HepG2 (cell line): Measurements from ENCODE around the gene CCM2L. TPM values are rescaled to one million over a fixed set of nuclear protein-coding genes. Genes with fewer than 3 reads are reported as not detected.

Experiments
- ARID5B ChIP-seq: IDR thresholded peaks from 2 replicates; pipeline ENCODE4 v1.4.0; 2020; ENCODE audit warnings: mild to moderate bottlenecking, missing genetic modification reagents
- CEBPG ChIP-seq: IDR thresholded peaks from 2 replicates; pipeline ENCODE4 v1.6.1; 2016
- EEA1 ChIP-seq: sonication (generic); formaldehyde crosslinking; IDR thresholded peaks from 2 replicates; pipeline ENCODE4 v1.5.1; 2020; ENCODE audit warnings: mild to moderate bottlenecking, missing genetic modification reagents, borderline replicate concordance
- HCFC1 ChIP-seq: fragments of 150-350 bp; IDR thresholded peaks from 2 replicates; pipeline ENCODE4 v1.6.1; 2014; ENCODE audit warnings: low read depth, low read length
- HNF4A ChIP-seq: sonication (generic); formaldehyde crosslinking; IDR thresholded peaks from 2 replicates; pipeline ENCODE4 v1.4.0; 2020; ENCODE audit warnings: missing genetic modification reagents
- IRF2 ChIP-seq: IDR thresholded peaks from 2 replicates; pipeline ENCODE4 v1.6.1; 2018; ENCODE audit warnings: missing genetic modification reagents, missing compliant biosample characterization
- NFRKB ChIP-seq: fragments of 450-650 bp; IDR thresholded peaks from 2 replicates; pipeline ENCODE4 v1.6.1; 2017
- POLR2AphosphoS2 ChIP-seq: IDR thresholded peaks from 2 replicates; pipeline ENCODE4 v1.6.1; 2011; ENCODE audit warnings: low read depth, low read length, improper control_type of control experiment
- POLR2G ChIP-seq: fragments of 200-400 bp; formaldehyde crosslinking; IDR thresholded peaks from 2 replicates; pipeline ENCODE4 v1.6.1; 2018; ENCODE audit warnings: mild to moderate bottlenecking, low read depth, low read length, moderate library complexity
- RXRB ChIP-seq: IDR thresholded peaks from 2 replicates; pipeline ENCODE4 v1.6.1; 2016; ENCODE audit warnings: borderline replicate concordance, missing genetic modification reagents, missing compliant biosample characterization
- SALL2 ChIP-seq: sonication (generic); formaldehyde crosslinking; IDR thresholded peaks from 2 replicates; pipeline ENCODE4 v1.8.1; 2023; ENCODE audit warnings: mild to moderate bottlenecking, missing genetic modification reagents, inconsistent platforms
- SMAD9 ChIP-seq: sonication (generic); formaldehyde crosslinking; IDR thresholded peaks from 2 replicates; pipeline ENCODE4 v1.5.1; 2020; ENCODE audit warnings: mild to moderate bottlenecking, missing genetic modification reagents
- SYNCRIP ChIP-seq: fragments of 200-400 bp; formaldehyde crosslinking; IDR thresholded peaks from 2 replicates; pipeline ENCODE4 v1.6.1; 2018; ENCODE audit warnings: mild to moderate bottlenecking, low read depth, low read length; ENCODE audit not compliant: insufficient read depth
- ZBTB43 ChIP-seq: sonication (generic); formaldehyde crosslinking; conservative IDR thresholded peaks from 2 replicates; pipeline ENCODE4 v1.4.0; 2020; ENCODE audit warnings: missing genetic modification reagents
- ZNF276 ChIP-seq: sonication (generic); formaldehyde crosslinking; IDR thresholded peaks from 2 replicates; pipeline ENCODE4 v1.4.0; 2020; ENCODE audit warnings: mild to moderate bottlenecking, low read depth, missing genetic modification reagents
- ZNF280D ChIP-seq: sonication (generic); formaldehyde crosslinking; IDR thresholded peaks from 2 replicates; pipeline ENCODE4 v1.5.1; 2020; ENCODE audit warnings: mild to moderate bottlenecking, missing genetic modification reagents
- ZNF432 ChIP-seq: sonication (generic); formaldehyde crosslinking; IDR thresholded peaks from 2 replicates; pipeline ENCODE4 v1.5.0; 2020; ENCODE audit warnings: missing genetic modification reagents, mild to moderate bottlenecking, borderline replicate concordance
- ZNF512 ChIP-seq: sonication (generic); formaldehyde crosslinking; IDR thresholded peaks from 2 replicates; pipeline ENCODE4 v1.4.0; 2020; ENCODE audit warnings: mild to moderate bottlenecking, missing genetic modification reagents
- ZNF850 ChIP-seq: sonication (generic); formaldehyde crosslinking; conservative IDR thresholded peaks from 2 replicates; pipeline ENCODE4 v1.9.0; 2021; ENCODE audit warnings: mild to moderate bottlenecking, missing genetic modification reagents
- polyA plus RNA-seq, 8 experiments: library from polyadenylated mRNA; depleted of rRNA in 3 of 8; stranded (reverse) in 7 of 8; unstranded in 1 of 8; fragments of >200 nt; fragmentation: Illumina TruSeq in 4 of 8; extraction: Trizol in 4 of 8; gene quantifications; 2 replicates each; pipeline versions ENCODE4 v1.2.1 to v1.2.3, GENCODE V29; 2011 to 2016; ENCODE audit warnings: low read depth in 4 of 8, missing spikeins in 1 of 8, mixed read lengths in 1 of 8; ENCODE audit not compliant: insufficient read depth in 1 of 8
- total RNA-seq, 5 experiments: library from RNA; depleted of rRNA; stranded (reverse); fragments of >200 nt; fragmentation: Illumina TruSeq; extraction: Trizol; gene quantifications; 2 replicates each; pipeline ENCODE4 v1.2.3, GENCODE V29; 2016; ENCODE audit warnings: low read depth in 1 of 5

Gene CCM2L
- total and polyA plus RNA-seq, 2 of the 13 experiments (the other 11 are each of a cell fraction or from before 2014, with no cell fraction given) = 0.15 TPM; not detected in 1

GRCh38 chr20:32079655-32080109 lies 69.4 kb downstream of the CCM2L start (continued):
- TF ChIP-seq ZNF280D (CRISPR knock-in tag) (0 out of 2 replicates have a peak, but pooled peaks have one; percentile 43), EEA1 (CRISPR knock-in tag) (no peak), POLR2G (no peak), ARID5B (CRISPR knock-in tag) (peak; percentile 48; the same call in 1 of the 2 replicates), SMAD9 (no peak), NFRKB (no peak), HCFC1 (no peak), ZNF276 (CRISPR knock-in tag) (no peak), SALL2 (CRISPR knock-in tag) (no peak), ZNF432 (CRISPR knock-in tag) (no peak), HNF4A (CRISPR knock-in tag) (peak; percentile 67), SYNCRIP (no peak), CEBPG (CRISPR knock-in tag) (no peak), ZNF512 (CRISPR knock-in tag) (no peak), IRF2 (no peak), POLR2AphosphoS2 (no peak), ZNF850 (CRISPR knock-in tag) (no peak), ZBTB43 (CRISPR knock-in tag) (0 out of 2 replicates have a peak, but pooled peaks have one; percentile 39), RXRB (peak; percentile 65)
